Stimulated activated effector memory CD8-positive, alpha-beta T cell treated with anti-CD3 and anti-CD28 coated beads, Interleukin-12 subunit alpha, Interleukin-12 subunit beta, amount 100 ng/mL, for 72 hours (primary cell): ENCODE data around the gene BCR.

ENCODE experiments used
- ATAC-seq: fragments of 150-1000 bp; cut with Tn5 transposase; 2 replicates; pipeline ENCODE4 v1.10.0; 2021
- DNase-seq, 2 donors: peaks; one replicate each; pipeline ENCODE4 v3.0.0; 2021 to 2022; ENCODE audit warnings: low spot score in 2 of 2
- H3K27ac Mint-ChIP-seq: one replicate; pipeline ENCODE4 v1.8.0; 2022; ENCODE audit warnings: mild to moderate bottlenecking, mixed read lengths
- H3K36me3 Mint-ChIP-seq: one replicate; pipeline ENCODE4 v1.8.0; 2022; ENCODE audit warnings: mild to moderate bottlenecking, mixed read lengths
- H3K4me1 Mint-ChIP-seq: one replicate; pipeline ENCODE4 v1.8.0; 2022; ENCODE audit warnings: mixed read lengths
- H3K4me3 Mint-ChIP-seq: one replicate; pipeline ENCODE4 v1.8.0; 2022; ENCODE audit warnings: mild to moderate bottlenecking, mixed read lengths
- H3K9me3 Mint-ChIP-seq: one replicate; pipeline ENCODE4 v1.8.0; 2022; ENCODE audit warnings: mixed read lengths

BCR gene

DNA sequence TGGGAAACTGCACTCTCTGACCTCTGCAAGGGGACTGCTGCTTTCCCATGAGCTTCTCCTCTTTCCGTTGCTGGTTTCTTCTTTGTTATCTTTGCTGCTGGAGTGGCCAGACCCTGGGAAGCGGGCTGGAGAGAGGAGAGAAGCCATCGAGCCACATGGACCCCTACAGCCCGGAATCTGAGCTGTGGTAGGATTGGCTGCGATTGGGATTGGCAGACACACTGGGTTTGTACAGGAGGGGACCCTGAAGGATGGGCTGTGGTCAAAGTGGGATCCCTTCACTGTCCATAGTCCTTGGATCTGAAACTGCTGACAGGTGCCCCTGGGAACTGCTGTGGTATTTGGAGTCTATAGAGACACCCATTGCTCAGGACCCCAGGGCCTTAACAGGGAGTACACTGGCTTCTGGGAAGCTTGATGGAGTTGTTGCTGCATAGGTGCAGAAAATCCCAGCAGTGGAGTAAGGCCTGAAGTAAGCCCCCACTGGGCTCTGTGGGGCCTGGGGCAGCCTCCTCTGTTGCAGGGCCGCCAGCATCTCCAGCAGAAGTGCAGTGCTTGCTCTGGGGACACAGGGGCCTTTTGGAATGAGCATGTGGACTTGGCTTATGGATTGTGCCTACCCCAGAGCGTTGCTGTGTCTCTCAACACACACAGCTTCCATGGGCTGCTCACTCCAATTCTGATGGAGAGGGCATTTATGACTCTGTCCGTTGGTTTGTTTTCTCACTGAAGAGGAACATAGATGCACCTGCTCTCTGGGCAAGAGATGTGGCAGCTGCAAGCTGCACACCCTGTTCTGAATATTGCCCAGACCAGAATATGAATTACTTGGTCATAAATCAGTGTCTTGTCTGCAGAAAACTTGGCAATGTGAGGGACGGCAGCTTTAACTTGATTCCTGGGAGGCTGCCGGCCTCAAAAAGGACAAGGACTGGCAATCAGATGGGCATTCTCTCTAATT lies 32.0 kb downstream of the BCR start:
- Mint-ChIP-seq H3K9me3 (no peaks in the 10 kb centered on the region), H3K36me3 (peaks cover 4% of the 10 kb centered on the region), H3K4me3 (no peak overlapping the region), H3K27ac (peak overlapping the region; percentile 92), H3K4me1 (peaks cover 60% of the 10 kb centered on the region)
- DNase-seq, result no peak
- no peak for ATAC-seq

DNA sequence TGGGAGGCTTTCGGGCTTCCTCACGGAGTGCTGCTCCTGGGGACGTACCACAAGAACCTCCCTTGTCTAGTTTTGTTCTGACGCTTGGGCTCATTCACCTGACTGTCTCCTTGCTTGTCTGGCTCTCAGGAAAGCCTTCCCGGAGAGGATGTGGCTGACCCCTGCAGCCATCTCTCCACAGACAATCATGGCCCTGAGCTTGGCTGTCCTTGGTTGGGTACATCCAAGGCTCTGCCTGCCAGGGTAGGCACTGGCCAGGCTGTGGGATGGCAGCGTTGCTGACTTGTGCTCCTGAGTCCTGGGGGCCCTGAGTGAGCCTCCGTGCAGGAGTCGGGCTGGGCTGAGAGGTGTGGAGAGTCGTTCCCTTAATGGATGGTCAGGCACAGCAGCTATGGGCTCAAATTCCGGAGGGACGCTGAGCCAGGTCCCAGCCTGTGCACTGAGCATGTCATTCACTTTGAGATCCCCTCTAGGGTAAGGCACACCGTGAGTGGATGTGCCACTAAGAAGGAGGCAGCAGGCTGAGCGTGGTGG lies 32.8 kb downstream of the BCR start:
- DNase-seq, result no peak
- Mint-ChIP-seq H3K4me1 (peaks cover 60% of the 10 kb centered on the region), H3K4me3 (no peak overlapping the region)

DNA sequence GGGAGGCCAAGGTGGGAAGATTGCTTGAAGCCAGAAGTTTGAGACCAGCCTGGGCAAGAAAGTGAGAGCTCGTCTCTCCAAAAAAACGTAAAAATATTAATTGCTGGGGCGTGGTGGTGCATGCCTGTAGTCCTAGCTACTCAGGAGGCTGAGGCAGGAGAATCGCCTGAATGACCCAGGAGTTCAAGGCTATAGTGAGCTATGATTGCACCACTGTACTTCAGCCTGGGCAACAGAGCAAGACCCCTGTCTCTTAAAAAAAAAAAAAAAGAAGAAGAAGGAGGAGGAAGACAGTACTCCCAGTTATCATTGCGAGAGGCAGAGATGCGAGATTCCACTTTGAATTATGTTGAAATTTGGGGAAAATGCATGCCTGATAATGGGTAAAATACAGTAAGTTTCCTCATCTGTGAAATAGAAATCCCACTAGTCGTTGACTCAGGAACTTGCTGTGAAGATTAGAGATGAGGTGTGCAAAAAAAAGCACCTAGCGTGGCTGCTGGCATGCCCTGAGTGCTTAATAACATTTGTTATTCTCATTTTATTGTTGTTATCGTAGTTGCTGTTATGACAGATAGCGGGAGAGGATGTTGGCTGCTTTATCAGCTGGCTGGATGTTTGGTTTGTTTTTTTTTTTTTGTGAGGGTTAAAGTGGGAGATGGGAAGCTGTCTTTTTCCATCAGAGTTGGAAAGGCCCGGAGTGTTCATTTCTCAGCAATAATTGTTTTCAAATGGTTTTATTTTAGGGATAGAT lies 33.4 kb downstream of the BCR start:
- Mint-ChIP-seq H3K27ac (peak overlapping the region; percentile 85), H3K4me3 (no peak overlapping the region), H3K36me3 (peaks cover 4% of the 10 kb centered on the region), H3K4me1 (peaks cover 66% of the 10 kb centered on the region), H3K9me3 (no peaks in the 10 kb centered on the region)
- ATAC-seq, result no peak
- DNase-seq, result no peak

More for the DNA sequence above, 32.8 kb downstream of the BCR start:
- Mint-ChIP-seq H3K9me3 (no peaks in the 10 kb centered on the region), H3K27ac (peak overlapping the region; percentile 85), H3K36me3 (peaks cover 4% of the 10 kb centered on the region)
- ATAC-seq, result no peak

DNA sequence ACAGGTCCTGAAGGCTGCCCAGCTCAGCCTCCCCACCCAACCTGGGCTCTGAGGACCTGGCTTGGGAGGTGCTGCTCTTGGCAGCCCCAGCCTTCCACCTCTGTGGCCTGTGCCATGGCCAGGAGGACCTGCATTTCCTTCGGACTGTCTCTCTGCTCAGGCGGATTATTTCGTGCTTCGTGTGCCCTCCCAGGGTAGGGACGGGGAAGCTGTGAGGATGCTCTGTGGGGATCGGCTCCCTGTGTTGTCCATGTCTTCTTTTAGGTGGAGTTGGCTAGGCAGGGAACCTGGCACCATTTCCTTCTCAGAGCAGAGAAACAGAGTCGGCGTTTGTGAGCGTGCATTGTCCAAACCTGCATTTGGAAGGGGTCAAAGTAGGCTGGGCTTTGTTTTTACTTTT lies 34.1 kb downstream of the BCR start:
- Mint-ChIP-seq H3K9me3 (no peaks in the 10 kb centered on the region), H3K27ac (peak overlapping the region; percentile 85), H3K4me3 (no peak overlapping the region), H3K36me3 (peaks cover 4% of the 10 kb centered on the region), H3K4me1 (peaks cover 73% of the 10 kb centered on the region)
- DNase-seq (no peak), ATAC-seq (no peak)

DNA sequence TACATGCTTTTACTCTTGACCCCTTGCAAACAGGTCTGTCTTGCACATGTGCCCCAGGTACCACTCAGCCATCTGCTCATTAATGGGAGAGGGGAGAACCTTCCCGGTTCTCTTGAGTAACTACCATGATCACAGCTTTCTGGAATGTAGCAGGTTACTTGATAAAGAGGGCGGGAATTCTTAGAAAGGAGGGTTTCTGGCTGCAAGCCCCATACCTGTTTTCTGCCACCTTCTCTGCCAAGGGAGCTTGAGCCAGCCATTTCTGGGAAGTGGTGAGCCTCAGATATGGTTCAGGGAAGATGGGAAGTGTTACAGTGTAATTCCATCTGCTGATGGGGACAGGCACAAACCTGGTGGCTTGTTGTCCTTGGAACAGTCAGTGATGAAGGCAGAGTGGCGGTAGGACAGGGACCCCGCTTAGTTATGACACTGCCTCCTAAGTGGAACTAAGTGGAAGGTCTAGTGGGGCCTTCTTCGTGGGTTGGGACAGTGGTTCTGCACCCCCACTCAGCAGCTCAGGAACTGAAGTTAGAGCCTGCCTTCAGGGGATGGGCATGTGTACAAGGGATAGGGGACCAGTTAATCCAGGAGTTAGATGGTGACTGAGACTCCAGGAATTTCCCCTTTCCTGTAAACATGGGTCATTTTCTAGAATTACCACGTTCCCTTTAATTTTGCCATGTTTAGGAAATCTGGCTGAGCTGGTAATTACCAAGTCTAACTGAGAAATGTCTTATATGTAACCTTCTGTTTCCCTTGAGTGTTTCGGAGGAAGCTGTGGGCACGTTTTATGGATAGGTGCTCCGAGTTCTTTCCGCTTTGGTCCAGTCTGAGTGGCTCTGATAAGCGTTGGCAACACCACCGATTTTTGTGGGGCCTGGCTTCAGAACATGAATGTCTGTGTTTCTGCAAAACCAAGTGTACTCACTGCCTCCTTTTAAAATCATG lies 35.3 kb downstream of the BCR start:
- peak overlapping the region; percentile 56 for H3K4me3 Mint-ChIP-seq
- H3K4me1 Mint-ChIP-seq, result peaks cover 85% of the 10 kb centered on the region
- ATAC-seq (no peak), DNase-seq (no peak)
- H3K36me3 Mint-ChIP-seq, result peaks cover 4% of the 10 kb centered on the region
- H3K27ac Mint-ChIP-seq, result peak overlapping the region; percentile 85
- H3K9me3 Mint-ChIP-seq, result no peaks in the 10 kb centered on the region

DNA sequence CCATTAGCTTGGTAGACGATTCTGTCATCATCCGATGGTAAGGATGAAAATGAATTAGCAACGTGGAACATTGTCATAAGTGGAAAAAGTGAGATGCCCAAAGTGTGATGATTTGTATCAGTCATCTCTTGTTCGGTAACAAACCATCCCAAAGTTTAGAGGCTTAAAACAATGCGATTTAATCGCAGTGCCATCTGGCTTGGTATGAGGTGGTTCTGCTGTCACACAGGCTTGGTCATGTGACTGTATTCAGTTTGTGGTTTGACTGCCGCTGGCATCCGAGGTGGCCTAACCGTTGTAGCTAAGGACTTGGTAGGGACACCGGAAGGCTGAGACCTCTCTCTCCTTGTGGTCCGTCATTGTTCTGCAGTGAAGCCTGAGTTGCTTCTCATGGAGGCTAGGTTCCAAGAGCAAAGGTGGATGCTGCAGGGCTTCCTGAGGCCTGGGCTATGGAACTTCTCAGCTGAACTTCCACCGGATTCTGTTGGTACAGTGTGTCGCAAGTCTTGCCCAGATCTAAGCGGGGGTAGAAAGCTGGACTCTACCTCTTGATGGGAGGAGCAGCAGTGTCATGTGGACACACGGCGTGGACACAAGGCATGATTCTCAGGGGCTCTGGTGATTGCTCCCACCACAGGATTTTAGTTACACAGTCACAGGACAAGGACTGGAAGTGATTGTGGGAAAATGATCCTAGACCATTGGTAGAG lies 36.3 kb downstream of the BCR start:
- H3K4me1 Mint-ChIP-seq, result peaks cover 94% of the 10 kb centered on the region
- H3K36me3 Mint-ChIP-seq, result peaks cover 4% of the 10 kb centered on the region
- no peaks in the 10 kb centered on the region for H3K9me3 Mint-ChIP-seq
- H3K27ac Mint-ChIP-seq, result peak overlapping the region; percentile 85
- ATAC-seq, result peak; percentile 84
- DNase-seq, result peak; percentile 26 to 67
- peak overlapping the region; percentile 56 for H3K4me3 Mint-ChIP-seq

DNA sequence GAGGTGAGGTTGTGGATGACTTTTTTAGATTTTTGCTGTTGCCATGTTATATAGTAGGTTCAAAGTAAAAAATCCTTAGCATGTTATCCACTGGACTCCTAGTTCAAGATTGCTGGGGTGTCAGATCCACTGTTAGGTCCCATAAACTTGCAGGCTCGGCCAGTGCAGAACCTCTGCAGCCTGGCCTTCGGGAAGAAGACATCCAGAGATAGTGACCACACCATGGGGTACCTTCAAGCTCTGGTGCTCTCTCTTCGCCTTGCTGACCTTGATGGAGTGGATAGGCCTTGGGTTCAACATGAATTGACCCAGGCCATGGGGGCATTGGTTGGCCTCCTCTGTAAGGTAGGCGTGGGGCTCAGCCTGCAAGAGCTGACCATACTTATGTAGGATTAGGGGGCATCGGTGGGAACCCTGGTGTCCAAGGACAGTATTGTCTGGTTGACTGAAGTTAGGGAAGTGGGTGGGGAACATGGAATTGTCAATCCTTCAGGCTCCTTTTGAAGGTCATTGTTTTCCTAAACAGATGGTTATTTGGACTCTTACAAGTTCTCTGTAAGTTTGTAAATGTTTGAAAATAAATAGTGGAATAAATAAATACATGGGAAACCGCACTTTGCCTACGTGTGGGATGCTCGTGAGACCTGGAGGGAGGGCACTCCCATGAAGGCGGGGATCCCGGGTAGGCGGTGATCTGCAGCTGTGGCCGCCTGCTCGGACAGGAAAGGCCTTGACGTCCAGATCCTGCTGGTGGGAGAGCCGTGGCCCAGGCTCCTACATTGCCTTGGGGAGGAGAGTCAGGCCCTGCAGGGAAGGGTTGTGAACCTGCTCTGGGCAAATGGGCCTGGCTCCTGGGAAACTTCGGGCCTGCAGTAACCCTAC lies 37.1 kb downstream of the BCR start:
- H3K27ac Mint-ChIP-seq, result peak overlapping the region; percentile 85
- no peak for DNase-seq
- H3K4me1 Mint-ChIP-seq, result peaks cover 92% of the 10 kb centered on the region
- no peak for ATAC-seq
- H3K9me3 Mint-ChIP-seq, result no peaks in the 10 kb centered on the region
- H3K36me3 Mint-ChIP-seq, result peaks cover 4% of the 10 kb centered on the region
- peak overlapping the region; percentile 56 for H3K4me3 Mint-ChIP-seq

DNA sequence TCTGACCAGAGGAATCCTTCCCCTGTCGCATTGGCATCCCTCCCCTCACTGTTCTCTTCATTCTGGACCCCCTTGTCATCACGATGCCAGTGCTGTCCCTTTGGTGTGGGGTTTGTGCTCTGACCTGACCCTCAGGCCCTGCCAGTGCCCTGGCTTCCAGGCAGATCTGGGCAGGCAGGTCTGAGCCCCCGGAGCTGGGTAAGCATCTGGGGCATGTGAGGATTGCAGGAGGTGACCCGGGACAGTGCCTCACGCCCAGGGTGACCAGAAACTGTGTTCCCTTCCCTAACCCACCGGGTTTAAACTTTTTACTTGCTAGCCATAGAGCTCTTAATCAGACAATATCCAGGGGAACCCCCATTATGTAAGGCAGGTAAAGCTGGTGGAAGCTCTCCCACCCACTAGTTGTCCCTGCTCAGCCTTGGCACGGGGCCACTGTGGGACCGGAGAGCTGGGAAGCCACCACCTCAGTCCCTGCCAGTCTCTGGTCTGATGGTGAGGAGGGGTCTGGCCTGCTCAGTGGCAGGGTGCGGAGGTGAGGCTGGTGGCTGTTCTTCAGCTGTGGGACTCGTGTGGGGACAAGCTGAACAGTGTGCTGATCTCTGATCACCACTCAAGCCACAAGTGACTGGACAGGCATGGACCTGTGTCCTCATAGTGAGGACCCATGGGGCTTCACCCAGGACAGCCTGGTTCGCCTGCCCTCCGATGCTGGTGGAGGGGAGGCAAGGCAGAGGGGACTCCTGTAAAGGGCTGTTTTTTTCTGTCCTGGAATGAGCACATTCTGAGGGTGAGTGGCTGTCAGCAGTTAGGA lies 38.0 kb downstream of the BCR start:
- Mint-ChIP-seq H3K27ac (peak overlapping the region; percentile 85), H3K4me1 (peaks cover 96% of the 10 kb centered on the region), H3K36me3 (peaks cover 4% of the 10 kb centered on the region), H3K9me3 (no peaks in the 10 kb centered on the region), H3K4me3 (peak overlapping the region; percentile 65)
- ATAC-seq (no peak), DNase-seq (no peak)

DNA sequence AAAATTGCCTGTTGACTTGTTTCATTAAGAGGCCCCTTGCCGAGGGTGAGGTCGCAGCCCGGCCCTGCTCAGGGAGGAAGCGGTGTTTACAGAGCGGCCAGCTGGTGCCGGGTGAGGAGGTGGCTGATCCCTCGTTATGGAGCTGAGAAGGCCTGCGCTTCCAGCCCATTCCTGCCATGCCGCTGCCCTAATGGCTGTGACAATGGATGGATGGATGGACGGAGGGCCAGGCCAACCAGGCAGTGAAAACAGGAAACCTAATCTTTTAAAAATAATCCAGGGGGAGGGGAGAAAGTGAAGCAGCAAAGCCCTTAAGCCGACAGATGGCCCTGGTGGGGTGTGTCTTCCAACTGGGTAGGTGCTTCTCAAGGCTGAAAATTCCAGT lies 38.5 kb downstream of the BCR start:
- ATAC-seq (no peak), DNase-seq (no peak)

DNA sequence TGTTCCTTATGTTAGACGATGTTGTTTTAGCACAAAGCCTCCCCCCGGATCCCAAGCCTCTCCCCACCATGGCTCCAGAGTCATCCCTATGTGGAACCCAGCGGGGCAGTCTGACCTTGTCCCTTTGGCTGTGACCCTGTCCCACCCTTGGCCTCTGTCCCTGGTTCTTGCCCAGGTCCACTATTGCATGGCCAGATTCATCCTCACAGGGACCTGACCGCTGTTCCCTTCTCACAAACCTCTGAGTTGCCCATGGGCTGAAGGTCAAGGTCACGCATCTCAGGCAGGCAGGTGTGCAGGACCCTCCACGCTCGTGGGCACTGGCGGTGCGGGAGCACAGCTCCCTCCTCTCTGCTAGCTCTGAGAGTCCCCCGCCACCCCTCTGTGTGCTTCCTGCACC lies 39.0 kb downstream of the BCR start:
- Mint-ChIP-seq H3K4me3 (peak overlapping the region; percentile 65), H3K9me3 (no peaks in the 10 kb centered on the region), H3K36me3 (peaks cover 4% of the 10 kb centered on the region), H3K27ac (peak overlapping the region; percentile 85), H3K4me1 (peaks cover 95% of the 10 kb centered on the region)
- no peak for DNase-seq
- ATAC-seq, result no peak

More for the DNA sequence above, 38.5 kb downstream of the BCR start:
- Mint-ChIP-seq H3K4me3 (peak overlapping the region; percentile 65), H3K4me1 (peaks cover 95% of the 10 kb centered on the region), H3K27ac (peak overlapping the region; percentile 85), H3K36me3 (peaks cover 4% of the 10 kb centered on the region), H3K9me3 (no peaks in the 10 kb centered on the region)

DNA sequence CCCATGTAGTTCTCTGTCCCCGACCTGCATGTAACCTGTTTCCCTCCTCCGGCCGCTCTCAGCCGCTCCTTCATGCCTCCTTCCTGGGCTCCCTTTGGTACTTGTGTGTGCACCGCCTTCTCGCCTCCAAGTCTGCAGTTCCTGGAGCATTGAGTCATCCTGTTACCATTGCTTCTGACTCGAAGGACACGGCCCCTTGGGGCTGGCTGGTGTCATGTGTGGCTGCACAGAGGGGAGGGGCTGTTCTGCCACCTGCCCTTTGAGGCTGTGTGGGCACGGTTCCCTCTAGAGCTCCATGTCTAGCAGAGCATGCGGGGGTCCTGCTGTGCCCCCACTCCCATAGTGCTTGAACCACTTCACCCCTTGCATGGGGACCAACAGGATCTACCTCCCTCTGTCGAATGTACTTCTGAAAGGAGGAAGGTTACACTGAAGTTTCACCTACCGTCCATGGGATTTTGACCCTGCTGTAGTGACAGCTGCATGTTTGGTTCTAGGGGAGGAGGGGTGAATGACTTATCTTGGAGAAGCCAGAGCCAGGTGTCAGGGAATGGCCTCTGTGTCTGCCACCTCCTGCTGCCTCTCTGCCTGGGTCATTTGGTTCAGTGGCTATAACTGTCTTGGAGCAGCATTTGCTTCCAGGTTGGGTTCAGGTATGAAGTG lies 39.6 kb downstream of the BCR start:
- Mint-ChIP-seq H3K27ac (peak overlapping the region; percentile 85), H3K36me3 (peaks cover 4% of the 10 kb centered on the region), H3K4me1 (peaks cover 95% of the 10 kb centered on the region), H3K9me3 (no peaks in the 10 kb centered on the region), H3K4me3 (peak overlapping the region; percentile 65)
- ATAC-seq (peak; percentile 91), DNase-seq (peak; percentile 35 to 77)
